ENCODE measurements around the gene PRDM5. TPM values are rescaled to one million over a fixed set of nuclear protein-coding genes. Genes with fewer than 3 reads are reported as not detected.

Gene PRDM5
- total and polyA plus RNA-seq, 10 of the 15 experiments (the other 5 are each of a cell fraction or from before 2014, with no cell fraction given): 0.07 TPM; not detected in 9

- TF ChIP-seq POU2F2 (IDR thresholded peaks at IDR 0.05; ENCODE audit: borderline replicate concordance, low read depth, low read length): no peak
- TF ChIP-seq SUPT20H (IDR thresholded peaks at IDR 0.05; ENCODE audit: borderline replicate concordance, control insufficient read depth, low read depth, low read length): no peak
These were observed 808 bp downstream of the PRDM5 start (continued) for GRCh38 chr4:120921456-120922380.

GRCh38 chr4:120920666-120921065 lies 1.9 kb downstream of the PRDM5 start:
- Histone ChIP-seq H3K9ac (ENCODE audit: control insufficient read depth, insufficient read depth, low read length) (no peak overlapping the region), H3K9me3 (replicated peaks; ENCODE audit: control insufficient read depth, insufficient read depth, low read length) (no peaks in the 10 kb centered on the region), H3K79me2 (ENCODE audit: control insufficient read depth, insufficient read depth, low read length) (no peaks in the 10 kb centered on the region), H3K27ac (ENCODE audit: control insufficient read depth, insufficient read depth) (no peak overlapping the region), H4K20me1 (ENCODE audit: control insufficient read depth, insufficient read depth) (no peaks in the 10 kb centered on the region), H3K4me3 (no peak overlapping the region), H3K27me3 (replicated peaks in 1 of 2; ENCODE audit: control insufficient read depth in 2 of 2, insufficient read depth in 2 of 2, low read length in 1 of 2) (peaks cover 6 to 15% of the 10 kb centered on the region in 2 experiments), H3K4me2 (ENCODE audit: control insufficient read depth, insufficient read depth) (no peak overlapping the region), H3K4me1 (ENCODE audit: control insufficient read depth, insufficient read depth, low read length) (no peaks in the 10 kb centered on the region), H3K36me3 (ENCODE audit: control insufficient read depth in 2 of 2, insufficient read depth in 2 of 2, low read length in 1 of 2) (no peaks in the 10 kb centered on the region), H2AFZ (ENCODE audit: control insufficient read depth, low read depth, low read length) (no peak overlapping the region)
- ChIA-PET POLR2A (no interaction called here), CTCF (no interaction called here), RAD21 (ENCODE audit: unreplicated experiment) (no interaction called here), SMC1A (ENCODE audit: uncharacterized antibody, unreplicated experiment) (interaction anchor here (1.4 kb wide), 1 partner anchor 11 kb away, joined by 3 read pairs; no protein-coding TSS in a partner anchor)
- no TSS peak for BruUV-seq (replicated peaks)
- DNase-seq (ENCODE audit: low read depth, low spot score) (no peak), FAIRE-seq (no peak), ATAC-seq (no peak)
- WGBS (ENCODE audit: insufficient coverage, insufficient replicate concordance, low lambda C conversion rate, missing lambda C conversion rate): 87% methylated on average over 2 of the region's 2 CpGs
- intact Hi-C loops (cut with micrococcal nuclease; ENCODE audit: unreplicated experiment): no loop called here
- in situ Hi-C loops (cut with MboI): no loop called here
- TF ChIP-seq TARDBP (IDR thresholded peaks at IDR 0.05; ENCODE audit: borderline replicate concordance) (no peak), SREBF2 (IDR thresholded peaks at IDR 0.05; ENCODE audit: low read length) (no peak), HSF1 (IDR thresholded peaks at IDR 0.05; ENCODE audit: low read depth, low read length) (no peak), MYC (IDR thresholded peaks at IDR 0.05; ENCODE audit: insufficient read depth, insufficient read length, insufficient replicate concordance, low read length, severe bottlenecking) (no peak), JUND (IDR thresholded peaks at IDR 0.05; ENCODE audit: low read depth, low read length) (no peak), RB1 (IDR thresholded peaks at IDR 0.05; ENCODE audit: borderline replicate concordance) (no peak), RUNX3 (IDR thresholded peaks at IDR 0.05; ENCODE audit: low read length) (no peak), WRNIP1 (IDR thresholded peaks at IDR 0.05; ENCODE audit: borderline replicate concordance, low read depth, low read length) (no peak), MAX (IDR thresholded peaks at IDR 0.05; ENCODE audit: low read depth, low read length) (no peak), TAF1 (IDR thresholded peaks at IDR 0.05; ENCODE audit: borderline replicate concordance, low read depth, low read length) (no peak), CBFB (IDR thresholded peaks at IDR 0.05; ENCODE audit: low read depth) (no peak), ESRRA (IDR thresholded peaks at IDR 0.05; ENCODE audit: low read length) (no peak), NR2F1 (conservative IDR thresholded peaks at IDR 0.05) (no peak), CUX1 (IDR thresholded peaks at IDR 0.05; ENCODE audit: insufficient replicate concordance, low read depth, low read length) (no peak)
